Umbilical cord (tissue), 2 donors: ENCODE results near the gene ZSWIM8. TPM values are rescaled to one million over a fixed set of nuclear protein-coding genes. Genes with fewer than 3 reads are reported as not detected.
"Not testable (repeated sequence)": the region's sequence is repeated elsewhere in the genome, so short reads cannot be mapped to it uniquely, and the experiment has no call there.

Source experiments
- DNase-seq: peaks from one replicate; pipeline ENCODE4 v3.0.0-alpha.2; 2015; ENCODE audit warnings: low spot score
- total RNA-seq: library from RNA; depleted of rRNA; stranded (reverse); fragments of >200 nt; gene quantifications from one replicate; pipeline ENCODE4 v1.2.3, GENCODE V29; 2014; ENCODE audit warnings: low replicate concordance; ENCODE audit not compliant: insufficient read depth

ZSWIM8 gene
- total RNA-seq, 1 donor from 2014 or later = 51.0 TPM

DNA sequence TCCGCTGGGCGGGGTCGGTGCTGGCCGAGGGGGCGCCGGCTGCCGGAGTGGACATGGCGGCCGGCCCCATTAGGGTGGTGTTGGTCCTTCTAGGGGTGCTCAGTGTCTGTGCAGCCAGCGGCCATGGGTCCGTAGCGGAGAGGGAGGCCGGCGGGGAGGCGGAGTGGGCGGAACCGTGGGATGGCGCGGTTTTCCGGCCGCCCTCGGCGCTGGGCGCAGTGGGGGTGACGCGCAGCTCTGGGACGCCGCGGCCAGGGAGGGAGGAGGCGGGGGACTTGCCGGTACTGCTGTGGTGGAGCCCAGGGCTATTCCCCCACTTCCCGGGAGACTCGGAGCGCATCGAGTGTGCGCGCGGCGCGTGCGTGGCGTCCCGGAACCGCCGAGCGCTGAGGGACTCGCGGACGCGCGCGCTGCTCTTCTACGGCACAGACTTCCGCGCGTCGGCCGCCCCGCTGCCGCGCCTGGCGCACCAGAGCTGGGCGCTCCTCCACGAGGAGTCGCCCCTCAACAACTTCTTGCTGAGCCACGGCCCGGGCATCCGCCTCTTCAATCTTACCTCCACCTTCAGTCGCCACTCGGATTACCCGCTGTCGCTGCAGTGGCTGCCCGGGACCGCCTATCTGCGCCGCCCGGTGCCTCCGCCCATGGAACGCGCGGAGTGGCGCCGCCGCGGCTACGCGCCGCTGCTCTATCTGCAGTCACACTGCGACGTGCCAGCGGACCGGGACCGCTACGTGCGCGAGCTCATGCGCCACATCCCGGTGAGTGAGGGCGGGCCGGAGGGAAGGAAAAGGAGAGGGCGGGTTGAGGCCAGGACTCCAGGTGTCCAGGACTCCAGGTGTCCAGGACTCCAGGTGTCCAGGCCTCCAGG is 12.9 kb upstream of the ZSWIM8 start:
- DNase-seq = peak; percentile 91

DNA sequence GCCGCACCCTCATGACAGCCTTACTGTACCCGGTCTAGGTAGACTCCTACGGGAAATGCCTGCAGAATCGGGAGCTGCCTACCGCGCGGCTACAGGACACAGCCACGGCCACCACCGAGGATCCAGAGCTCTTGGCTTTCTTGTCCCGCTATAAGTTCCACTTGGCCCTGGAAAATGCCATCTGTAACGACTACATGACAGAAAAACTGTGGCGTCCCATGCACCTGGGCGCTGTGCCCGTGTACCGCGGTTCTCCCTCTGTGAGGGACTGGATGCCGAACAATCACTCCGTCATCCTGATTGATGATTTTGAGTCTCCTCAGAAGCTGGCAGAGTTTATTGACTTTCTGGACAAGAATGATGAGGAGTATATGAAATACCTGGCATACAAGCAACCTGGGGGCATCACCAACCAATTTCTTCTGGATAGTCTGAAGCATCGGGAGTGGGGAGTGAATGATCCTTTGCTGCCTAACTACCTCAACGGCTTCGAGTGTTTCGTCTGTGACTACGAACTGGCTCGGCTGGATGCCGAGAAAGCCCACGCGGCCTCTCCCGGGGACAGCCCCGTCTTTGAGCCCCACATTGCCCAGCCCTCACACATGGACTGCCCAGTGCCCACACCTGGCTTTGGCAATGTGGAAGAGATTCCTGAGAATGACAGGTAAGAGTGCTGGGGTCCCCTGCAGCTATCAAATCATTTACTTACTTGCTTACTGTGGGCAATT is 12.1 kb upstream of the ZSWIM8 start:
- DNase-seq = no peak

DNA sequence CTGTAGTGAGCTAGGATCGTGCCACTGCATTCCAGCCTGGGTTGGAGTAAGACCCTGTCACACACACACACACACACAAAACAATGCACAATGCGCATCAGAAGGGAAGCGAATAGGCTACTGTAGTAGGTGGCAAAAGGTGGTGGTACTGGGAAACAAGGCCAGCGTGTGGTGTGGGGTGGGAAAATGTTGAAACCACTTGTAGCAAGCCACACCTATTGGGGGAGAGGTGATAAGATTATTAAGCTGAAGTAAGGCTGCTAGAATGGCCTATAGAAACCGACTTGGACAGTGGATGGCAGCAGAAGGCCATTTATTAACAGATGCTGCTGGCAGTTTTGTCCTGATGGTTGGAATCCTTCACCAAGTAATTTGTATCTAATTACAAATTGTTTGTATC is 10.8 kb upstream of the ZSWIM8 start:
- no peak for DNase-seq

DNA sequence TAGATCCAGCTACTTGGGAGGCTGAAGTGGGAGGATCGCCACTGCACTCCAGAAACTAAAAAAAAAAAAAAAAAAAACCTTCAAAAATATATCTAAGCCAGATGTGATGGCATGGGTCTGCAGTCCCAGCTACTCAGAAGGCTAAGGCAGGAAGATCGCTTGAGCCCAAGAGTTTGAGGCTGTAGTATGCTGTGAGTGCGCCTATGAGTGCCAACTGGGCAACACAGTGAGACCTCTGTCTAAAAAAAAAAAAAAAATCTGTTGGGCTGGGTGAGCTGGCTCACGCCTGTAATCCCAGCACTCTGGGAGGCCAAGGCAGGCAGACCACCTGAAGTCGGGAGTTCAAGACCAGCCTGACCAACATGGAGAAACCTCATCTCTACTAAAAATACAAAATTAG is 6.4 kb upstream of the ZSWIM8 start:
- no peak for DNase-seq

DNA sequence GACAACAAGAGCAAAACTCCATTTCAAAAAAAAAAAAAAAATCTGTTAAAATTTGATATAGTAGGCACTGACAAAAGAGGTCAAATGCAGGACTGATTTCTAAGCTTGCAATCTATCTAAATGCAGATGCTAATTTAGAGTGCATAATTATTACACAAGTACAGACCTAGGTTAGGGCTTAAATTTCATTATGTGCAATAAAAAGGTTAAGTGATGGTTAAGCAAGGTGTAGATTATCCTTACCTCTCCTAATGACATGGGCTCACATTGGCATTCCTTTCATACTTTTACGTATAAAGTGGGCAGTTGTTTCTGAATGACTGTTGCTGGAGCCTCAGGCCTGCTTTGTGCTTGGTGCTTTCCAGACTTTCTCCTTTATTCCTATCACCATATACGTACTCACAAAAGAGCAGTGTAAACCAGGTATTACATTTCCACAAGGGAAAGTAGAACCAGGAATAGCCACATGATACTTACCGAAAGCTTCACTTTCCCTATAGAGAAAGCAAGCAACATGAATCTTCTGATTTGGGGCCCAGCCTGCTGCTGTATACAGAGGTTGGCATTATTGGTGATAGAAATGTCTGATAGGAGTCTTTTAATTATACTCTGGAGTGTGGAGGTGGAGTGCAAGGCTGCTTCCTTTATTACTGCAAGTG is 5.7 kb upstream of the ZSWIM8 start:
- no peak for DNase-seq

DNA sequence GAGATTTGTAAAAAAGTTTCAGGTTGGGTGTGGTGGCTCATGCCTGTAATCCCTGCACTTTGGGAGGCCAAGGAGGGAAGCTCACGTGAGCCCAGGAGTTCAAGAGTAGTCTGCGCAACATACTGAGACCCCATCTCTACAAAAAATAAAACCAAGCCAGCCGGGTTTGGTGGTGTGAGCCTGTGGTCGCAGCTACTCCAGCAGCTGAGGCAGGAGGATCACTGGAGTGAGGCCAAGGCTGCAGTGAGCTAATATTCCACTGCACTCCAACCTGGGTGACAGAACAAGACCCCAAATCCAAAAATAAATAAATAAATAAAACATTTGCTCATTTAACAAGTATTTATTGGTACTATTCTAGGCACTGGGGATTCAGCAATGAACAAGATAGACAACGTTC is 5.1 kb upstream of the ZSWIM8 start:
- no peak for DNase-seq

DNA sequence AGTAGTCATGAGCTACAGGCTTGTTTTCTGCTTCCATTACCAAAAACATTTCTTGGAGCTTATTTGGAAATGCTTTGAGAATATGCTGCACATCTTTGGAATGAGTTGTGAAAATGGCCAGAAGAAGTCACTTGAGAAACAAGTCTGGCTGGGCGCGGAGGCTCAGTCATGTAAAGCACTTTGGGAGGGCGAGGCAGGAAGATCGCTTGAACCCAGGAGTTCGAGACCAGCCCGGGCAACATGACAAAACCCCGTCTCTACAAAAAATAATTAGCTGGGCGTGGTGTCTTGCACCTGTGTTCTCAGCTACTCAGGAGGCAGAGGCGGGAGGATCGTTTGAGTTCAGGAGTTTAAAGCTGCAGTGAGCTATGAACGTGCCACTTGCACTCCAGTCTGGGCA is 4.4 kb upstream of the ZSWIM8 start:
- DNase-seq = no peak

DNA sequence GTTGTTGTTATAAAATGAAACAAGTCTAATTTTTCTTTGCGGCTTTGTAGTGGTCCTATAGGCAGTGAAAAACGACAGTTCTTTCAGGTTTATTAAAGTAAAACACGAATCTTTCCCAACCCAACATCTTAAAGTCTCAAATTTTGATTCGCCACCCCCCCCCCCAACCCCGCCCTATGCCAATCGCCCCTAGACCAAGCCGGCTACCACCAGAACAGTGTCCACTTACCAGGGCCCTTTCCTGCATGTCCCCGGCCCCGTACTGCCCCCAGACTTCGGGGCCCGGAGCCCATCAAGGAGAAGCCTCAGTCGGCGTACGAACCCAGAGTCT is 3.9 kb upstream of the ZSWIM8 start:
- no peak for DNase-seq

DNA sequence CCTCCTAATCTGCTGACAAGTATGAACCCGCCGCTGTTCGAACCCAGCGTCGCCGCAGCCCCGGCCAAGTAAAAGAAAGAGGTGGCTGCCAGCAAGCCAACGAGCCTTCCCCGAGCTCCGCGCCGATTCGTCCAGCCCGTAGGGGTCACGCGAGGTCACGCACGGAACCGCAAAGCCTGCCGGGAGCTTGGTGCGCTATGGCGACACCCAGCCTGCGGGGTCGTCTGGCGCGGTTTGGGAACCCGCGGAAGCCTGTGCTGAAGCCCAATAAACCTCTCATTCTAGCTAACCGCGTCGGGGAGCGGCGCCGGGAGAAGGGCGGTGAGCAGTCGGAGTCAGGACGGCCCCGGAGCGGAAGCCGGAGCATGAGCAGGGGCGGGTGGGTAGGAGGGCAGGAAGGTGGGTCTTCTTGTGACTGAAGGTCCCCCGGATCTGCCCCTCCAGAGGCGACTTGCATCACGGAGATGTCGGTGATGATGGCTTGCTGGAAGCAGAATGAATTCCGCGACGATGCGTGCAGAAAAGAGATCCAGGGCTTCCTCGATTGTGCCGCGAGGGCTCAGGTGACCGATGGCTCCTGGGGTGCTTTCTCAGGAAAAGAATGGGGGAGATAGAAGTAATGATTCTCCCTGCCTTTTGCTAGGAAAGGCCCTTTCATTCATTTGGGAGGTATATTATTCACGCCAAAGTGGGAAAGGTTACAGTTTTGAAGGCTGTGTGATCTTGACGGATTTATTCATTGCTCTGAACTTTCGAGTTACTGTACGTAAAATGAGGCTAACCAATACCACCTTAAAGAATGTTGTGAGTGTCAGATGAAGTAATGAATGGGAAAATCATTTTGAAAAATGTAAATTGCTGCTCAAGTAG is 3.3 kb upstream of the ZSWIM8 start, which contains the start of gene CHCHD1:
TSS of gene CHCHD1 (plus strand) at position 170 of the 870 bp plus-strand sequence. CDS start at position 198, 28 bp downstream.
- DNase-seq = peak; percentile 94

DNA sequence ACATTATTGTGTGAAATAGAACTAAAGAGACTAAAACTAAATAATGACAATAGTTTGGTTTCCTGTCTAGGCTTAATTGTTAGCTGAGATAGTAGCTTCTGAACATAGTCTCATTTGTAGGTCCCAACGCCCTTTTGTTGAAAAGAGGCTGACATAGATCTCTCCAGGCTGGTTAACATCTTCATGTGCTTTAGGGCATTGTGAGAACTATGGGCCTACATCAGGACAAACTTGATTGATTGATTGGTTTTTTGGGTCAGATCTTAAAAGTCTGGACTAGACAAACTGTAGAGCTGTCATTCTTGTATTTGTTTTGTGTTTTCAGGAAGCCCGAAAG is 2.7 kb upstream of the ZSWIM8 start:
- no peak for DNase-seq

DNA sequence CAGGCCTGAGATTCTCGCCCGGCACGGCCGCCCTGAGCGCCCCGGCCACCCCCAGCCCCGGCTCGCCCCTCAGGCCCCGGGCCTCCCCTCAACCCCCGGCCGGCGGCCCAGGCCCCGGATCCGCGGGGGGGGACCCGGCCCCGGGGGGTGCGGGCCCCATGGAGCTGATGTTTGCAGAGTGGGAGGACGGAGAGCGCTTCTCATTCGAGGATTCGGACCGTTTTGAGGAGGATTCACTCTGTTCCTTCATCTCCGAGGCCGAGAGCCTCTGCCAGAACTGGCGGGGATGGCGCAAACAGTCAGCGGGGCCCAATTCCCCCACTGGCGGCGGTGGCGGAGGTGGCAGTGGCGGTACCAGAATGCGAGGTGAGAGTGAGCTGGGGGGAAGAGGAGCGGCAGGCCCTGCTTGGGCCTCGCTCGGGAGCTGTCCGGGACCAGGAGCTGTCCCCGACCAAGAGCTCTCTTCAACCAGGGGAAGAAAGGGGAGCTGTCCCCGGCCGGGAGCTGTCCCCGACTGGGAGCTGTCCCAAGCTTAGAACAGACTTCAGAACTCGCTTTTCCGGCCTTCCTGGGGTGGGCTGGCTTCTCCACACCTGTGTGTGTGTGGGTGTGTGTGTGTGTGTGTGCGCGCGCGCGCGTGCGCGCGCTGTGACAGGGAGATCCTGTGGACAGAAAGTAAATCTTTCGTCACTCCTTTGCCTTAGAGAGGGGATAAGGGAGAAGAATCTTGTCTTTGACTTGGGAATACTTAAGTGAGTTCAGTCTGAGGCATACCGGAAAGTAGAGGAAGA is 510 bp downstream of the ZSWIM8 start:
- peak; percentile 37 for DNase-seq

DNA sequence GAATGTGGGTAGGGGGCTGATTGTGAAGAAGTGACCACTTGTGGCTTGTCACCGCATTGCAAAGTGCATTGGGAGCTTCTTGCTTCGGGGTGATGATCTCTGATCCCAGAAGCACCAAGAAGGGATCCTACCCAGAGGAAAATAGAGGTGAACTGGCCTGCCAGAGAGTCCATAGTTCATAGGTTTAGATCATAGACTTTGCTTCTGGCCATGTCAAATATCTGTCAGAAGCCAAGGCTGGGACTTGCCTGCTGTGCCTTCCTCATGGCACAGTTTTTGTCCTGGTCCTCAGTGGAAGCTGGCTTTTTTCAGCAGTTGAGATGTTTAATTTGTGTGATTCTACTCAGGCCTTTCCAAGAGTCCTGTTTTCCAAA is 1.1 kb downstream of the ZSWIM8 start:
- DNase-seq = no peak

DNA sequence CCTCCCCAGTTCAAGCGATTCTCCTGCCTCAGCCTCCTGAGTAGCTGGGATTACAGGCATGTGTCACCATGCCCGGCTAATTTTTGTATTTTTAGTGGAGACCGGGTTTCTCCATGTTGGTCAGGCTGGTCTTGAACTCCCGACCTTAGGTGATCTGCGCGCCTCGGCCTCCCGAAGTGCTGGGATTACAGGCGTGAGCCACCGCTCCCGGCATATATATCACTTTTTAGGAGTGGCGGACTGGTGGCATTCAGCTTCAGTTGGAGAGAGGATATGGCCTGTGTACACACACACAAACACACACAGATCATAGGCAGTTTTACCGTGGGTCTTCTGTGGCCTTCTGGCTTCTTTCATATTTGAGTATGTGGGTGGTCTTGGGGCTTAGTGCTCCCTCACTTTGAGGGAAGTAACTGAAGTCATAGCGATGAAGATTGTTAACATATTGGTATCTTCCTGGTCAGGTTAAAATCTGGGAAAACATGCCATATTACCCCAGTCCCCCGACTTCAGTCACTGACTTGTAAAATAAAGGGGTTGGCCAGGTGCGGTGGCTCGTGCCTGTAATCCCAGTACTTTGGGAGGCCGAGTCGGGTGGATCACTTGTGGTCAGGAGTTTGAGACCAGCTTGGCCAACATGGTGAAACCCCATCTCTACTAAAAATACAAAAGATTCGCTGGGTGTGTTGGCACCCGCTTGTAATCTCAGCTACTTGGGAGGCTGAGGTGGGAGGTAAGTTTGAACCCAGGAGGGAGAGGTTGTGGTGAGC is 1.8 kb downstream of the ZSWIM8 start:
- not testable (repeated sequence) for DNase-seq

DNA sequence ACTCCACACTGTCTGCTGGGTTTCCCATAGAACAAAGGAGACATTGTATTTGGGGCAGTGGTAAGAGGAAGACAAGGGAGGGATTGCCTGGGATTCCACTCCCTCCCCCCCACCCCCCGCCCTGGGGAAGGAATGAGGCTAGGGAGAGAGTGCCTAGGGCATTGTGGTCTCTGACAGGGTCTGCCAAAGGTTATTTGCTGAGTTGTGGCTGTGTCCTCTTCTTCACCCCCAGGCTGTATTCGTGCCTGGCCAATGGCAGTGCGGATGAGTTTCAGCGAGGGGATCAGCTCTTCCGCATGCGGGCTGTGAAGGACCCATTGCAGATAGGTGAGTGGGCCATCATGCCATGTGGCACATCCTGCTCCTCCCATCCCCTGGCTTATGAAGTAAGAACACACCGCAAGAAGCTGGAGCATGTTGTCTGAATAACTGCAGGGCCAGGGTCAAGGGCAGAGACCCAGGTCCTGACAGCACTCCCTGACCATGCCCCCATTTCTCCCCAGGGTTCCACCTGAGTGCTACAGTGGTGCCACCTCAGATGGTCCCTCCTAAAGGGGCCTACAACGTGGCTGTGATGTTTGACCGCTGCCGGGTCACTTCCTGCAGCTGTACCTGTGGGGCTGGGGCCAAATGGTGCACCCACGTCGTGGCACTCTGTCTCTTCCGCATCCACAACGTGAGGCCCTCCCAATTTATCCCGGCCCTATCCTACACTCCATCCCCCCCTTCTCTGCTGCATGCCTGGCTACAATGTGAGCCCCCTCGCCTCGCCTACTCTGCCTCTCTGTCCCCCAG is 3.7 kb downstream of the ZSWIM8 start:
- no peak for DNase-seq

DNA sequence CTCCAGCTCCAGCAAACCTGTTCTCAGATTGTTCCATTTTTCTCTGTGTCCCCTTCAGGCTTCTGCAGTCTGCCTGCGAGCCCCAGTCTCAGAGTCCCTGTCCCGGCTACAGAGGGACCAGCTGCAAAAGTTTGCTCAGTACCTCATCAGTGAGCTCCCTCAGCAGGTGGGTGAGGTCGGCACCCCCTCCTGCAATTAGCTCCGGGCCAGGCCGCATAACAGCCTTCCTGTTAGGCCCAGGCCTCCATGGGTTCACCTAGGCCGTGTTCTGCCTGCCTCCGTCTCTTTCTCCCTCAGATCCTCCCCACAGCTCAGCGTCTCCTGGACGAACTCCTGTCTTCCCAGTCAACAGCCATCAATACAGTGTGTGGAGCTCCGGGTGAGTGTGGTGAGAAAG is 4.3 kb downstream of the ZSWIM8 start:
- DNase-seq = no peak

DNA sequence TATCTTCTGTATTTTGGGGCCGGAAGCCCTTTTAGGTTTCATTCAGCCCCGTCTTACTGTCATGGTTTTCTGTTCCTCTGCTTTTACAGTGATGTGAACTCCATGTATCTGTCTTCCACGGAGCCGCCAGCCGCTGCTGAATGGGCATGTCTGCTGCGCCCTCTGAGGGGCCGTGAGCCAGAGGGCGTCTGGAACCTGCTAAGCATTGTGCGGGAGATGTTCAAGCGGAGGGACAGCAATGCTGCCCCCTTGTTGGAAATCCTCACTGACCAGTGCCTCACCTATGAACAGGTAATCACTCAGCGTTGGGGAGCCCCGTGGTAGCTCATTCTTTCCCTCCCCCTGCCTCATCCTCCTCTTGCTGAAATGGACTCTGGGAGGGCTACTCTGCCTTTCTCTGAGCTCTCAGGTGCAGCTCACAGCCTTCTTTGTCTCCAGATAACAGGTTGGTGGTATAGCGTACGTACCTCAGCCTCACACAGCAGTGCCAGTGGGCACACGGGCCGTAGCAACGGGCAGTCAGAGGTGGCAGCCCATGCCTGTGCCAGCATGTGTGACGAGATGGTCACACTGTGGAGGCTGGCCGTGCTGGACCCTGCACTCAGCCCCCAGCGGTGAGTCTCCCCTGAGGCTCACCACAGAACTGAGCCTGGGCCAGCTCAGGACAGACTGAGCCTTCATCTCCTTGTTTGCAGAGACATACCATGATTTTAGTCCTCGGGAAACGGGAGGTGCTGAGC is 5.7 kb downstream of the ZSWIM8 start:
- no peak for DNase-seq

DNA sequence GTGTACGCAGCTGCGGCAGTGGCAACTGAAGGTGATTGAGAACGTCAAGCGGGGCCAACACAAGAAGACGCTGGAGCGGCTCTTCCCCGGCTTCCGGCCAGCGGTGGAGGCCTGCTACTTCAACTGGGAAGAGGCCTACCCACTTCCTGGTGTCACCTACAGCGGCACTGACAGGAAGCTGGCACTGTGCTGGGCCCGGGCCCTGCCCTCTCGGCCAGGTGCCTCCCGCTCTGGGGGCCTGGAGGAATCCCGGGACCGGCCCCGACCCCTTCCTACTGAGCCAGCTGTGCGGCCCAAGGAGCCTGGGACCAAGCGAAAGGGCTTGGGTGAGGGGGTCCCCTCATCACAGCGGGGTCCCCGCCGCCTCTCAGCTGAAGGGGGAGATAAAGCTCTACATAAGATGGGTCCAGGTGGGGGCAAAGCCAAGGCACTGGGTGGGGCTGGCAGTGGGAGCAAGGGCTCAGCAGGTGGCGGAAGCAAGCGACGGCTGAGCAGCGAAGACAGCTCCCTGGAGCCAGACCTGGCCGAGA is 6.5 kb downstream of the ZSWIM8 start:
- no peak for DNase-seq

DNA sequence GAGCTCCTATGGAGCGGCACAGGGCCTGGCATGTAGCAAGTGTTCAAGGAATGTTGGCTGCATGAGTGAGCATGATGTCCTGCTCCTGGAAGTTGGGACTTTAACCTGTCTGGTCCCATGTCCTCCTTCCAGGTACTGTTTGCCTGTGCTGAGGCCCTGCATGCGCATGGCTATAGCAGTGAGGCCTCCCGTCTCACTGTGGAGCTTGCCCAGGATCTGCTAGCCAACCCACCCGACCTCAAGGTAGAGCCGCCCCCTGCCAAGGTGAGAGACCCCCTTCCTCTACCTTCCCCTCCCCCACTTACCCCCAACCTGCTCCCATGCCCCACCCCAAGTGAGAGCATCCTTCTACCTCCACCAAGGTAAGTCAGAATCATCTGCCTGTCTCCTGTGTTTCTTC is 8.1 kb downstream of the ZSWIM8 start:
- DNase-seq = no peak
